ENCODE results near the gene OR6J1. TPM values are rescaled to one million over a fixed set of nuclear protein-coding genes. Genes with fewer than 3 reads are reported as not detected.

The OR6J1 gene
- total and polyA plus RNA-seq, 2 of the 13 experiments (the other 11 are each of a cell fraction or from before 2014, with no cell fraction given) = not detected

GRCh38 chr14:22589096-22589839, 54.9 kb downstream of the OR6J1 start, which contains the start of gene DAD1 (continued):
- TF ChIP-seq PATZ1 (CRISPR knock-in tag; IDR thresholded peaks at IDR 0.05) (peak; percentile 78), GZF1 (CRISPR knock-in tag; IDR thresholded peaks at IDR 0.05) (peak; percentile 53; the same call in 1 of the 2 replicates), ZNF317 (CRISPR knock-in tag; IDR thresholded peaks at IDR 0.05) (no peak; the same call in 1 of the 2 replicates), ZNF761 (CRISPR knock-in tag; conservative IDR thresholded peaks at IDR 0.05) (peak; percentile 95), ZNF512B (CRISPR knock-in tag; IDR thresholded peaks at IDR 0.05; ENCODE audit: borderline replicate concordance) (no peak; the same call in 1 of the 2 replicates), ZNF142 (CRISPR knock-in tag; IDR thresholded peaks at IDR 0.05) (peak; percentile 72; the same call in 1 of the 2 replicates), ZNF160 (CRISPR knock-in tag; IDR thresholded peaks at IDR 0.05) (peak; percentile 65; the same call in 1 of the 2 replicates), SRSF9 (IDR thresholded peaks at IDR 0.05; ENCODE audit: borderline replicate concordance, insufficient read depth, low read depth, low read length, poor library complexity, severe bottlenecking) (no peak), THAP9 (CRISPR knock-in tag; IDR thresholded peaks at IDR 0.05; ENCODE audit: borderline replicate concordance) (peak; percentile 89), RBM39 (IDR thresholded peaks at IDR 0.05; ENCODE audit: low read depth, low read length, poor library complexity, severe bottlenecking) (peak; percentile 34), ZNF350 (CRISPR knock-in tag; IDR thresholded peaks at IDR 0.05; ENCODE audit: borderline replicate concordance, low read depth) (peak; percentile 98), SKI (IDR thresholded peaks at IDR 0.05; ENCODE audit: partially characterized antibody) (no peak), MAF1 (CRISPR knock-in tag; IDR thresholded peaks at IDR 0.05; ENCODE audit: borderline replicate concordance) (no peak)
